ENCODE data around the gene ANKRD22. TPM values are rescaled to one million over a fixed set of nuclear protein-coding genes. Genes with fewer than 3 reads are reported as not detected.

Gene ANKRD22
- polyA plus RNA-seq, 1 of the 3 experiments (the other 2 are of a cell fraction), result 0.15 TPM

DNA sequence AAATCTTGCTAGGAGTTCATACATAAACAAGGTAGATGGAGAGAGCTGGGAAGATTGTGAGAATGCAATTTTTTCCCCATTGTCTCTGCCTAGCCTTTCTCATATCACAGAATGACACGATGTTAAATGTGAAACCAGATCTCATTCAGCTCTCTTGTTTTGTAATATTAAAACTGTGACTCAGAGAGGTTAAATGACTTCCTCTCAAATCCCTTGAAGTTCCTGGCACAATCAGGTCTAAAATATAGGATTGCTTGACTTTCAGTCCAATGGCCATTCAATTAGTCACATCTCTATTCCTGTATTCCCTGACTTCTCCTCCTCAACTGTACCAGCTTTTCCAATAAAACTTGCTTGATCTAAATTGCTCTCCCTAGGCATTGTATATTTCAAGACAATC is 3.1 kb downstream of the ANKRD22 start (continued):
- TF ChIP-seq, protein P1, sequence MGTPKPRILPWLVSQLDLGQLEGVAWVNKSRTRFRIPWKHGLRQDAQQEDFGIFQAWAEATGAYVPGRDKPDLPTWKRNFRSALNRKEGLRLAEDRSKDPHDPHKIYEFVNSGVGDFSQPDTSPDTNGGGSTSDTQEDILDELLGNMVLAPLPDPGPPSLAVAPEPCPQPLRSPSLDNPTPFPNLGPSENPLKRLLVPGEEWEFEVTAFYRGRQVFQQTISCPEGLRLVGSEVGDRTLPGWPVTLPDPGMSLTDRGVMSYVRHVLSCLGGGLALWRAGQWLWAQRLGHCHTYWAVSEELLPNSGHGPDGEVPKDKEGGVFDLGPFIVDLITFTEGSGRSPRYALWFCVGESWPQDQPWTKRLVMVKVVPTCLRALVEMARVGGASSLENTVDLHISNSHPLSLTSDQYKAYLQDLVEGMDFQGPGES (IDR thresholded peaks at IDR 0.05; ENCODE audit: low read depth, low read length), result no peak
- no peak for TF ChIP-seq SIN3A (IDR thresholded peaks at IDR 0.05; ENCODE audit: borderline replicate concordance, low read depth, low read length)
- TF ChIP-seq JUND (IDR thresholded peaks at IDR 0.05), result peak; percentile 40
- TF ChIP-seq, protein P2, sequence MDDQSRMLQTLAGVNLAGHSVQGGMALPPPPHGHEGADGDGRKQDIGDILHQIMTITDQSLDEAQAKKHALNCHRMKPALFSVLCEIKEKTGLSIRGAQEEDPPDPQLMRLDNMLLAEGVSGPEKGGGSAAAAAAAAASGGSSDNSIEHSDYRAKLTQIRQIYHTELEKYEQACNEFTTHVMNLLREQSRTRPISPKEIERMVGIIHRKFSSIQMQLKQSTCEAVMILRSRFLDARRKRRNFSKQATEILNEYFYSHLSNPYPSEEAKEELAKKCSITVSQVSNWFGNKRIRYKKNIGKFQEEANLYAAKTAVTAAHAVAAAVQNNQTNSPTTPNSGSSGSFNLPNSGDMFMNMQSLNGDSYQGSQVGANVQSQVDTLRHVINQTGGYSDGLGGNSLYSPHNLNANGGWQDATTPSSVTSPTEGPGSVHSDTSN (IDR thresholded peaks at IDR 0.05), result peak; percentile 27; the same call in 1 of the 2 replicates
- TF ChIP-seq FOXJ3 (CRISPR knock-in tag; IDR thresholded peaks at IDR 0.05), result no peak
- no peak for TF ChIP-seq POLR2AphosphoS5 (IDR thresholded peaks at IDR 0.05; ENCODE audit: low read depth, low read length)
- no peak for TF ChIP-seq RAD21 (IDR thresholded peaks at IDR 0.05; ENCODE audit: low read length)

DNA sequence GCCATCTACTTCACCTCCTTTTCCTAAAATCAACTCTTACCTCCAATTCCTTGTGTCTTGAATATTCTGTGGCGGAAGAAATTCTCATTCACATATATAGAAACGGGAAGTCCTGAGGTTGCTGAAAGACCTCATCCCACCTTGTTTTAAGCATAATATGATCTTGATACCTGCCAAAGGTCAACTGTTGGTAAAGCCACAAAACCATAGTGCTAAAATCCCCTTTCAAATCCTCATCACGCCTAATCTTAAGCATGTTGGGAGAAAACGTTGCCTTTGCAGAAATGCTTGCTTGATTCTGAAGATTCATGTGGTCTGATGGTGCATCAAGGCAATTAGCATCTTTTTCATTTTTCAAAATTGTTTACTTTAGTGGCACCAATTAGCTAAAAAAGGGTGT is 8.5 kb downstream of the ANKRD22 start:
- no peak for DNase-seq
- no peaks in the 10 kb centered on the region for H3K27me3 ChIP-seq (ENCODE audit: insufficient read depth)
- no peaks in the 10 kb centered on the region for H3K36me3 ChIP-seq (replicated peaks in 1 of 2; ENCODE audit: control insufficient read depth in 1 of 2, insufficient read depth in 2 of 2, low read length in 1 of 2)
- H3F3A ChIP-seq (replicated peaks; ENCODE audit: insufficient read depth), result no peaks in the 10 kb centered on the region
- H3K79me2 ChIP-seq (ENCODE audit: insufficient read depth), result no peaks in the 10 kb centered on the region
- no peak for TF ChIP-seq RCOR1 (IDR thresholded peaks at IDR 0.05; ENCODE audit: low read length)
- TF ChIP-seq, protein P3, sequence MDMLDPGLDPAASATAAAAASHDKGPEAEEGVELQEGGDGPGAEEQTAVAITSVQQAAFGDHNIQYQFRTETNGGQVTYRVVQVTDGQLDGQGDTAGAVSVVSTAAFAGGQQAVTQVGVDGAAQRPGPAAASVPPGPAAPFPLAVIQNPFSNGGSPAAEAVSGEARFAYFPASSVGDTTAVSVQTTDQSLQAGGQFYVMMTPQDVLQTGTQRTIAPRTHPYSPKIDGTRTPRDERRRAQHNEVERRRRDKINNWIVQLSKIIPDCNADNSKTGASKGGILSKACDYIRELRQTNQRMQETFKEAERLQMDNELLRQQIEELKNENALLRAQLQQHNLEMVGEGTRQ (IDR thresholded peaks at IDR 0.05; ENCODE audit: borderline replicate concordance, low read depth, low read length), result no peak
- TF ChIP-seq, protein P4, sequence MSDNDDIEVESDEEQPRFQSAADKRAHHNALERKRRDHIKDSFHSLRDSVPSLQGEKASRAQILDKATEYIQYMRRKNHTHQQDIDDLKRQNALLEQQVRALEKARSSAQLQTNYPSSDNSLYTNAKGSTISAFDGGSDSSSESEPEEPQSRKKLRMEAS (IDR thresholded peaks at IDR 0.05; ENCODE audit: low read depth), result no peak
- TF ChIP-seq FOXJ3 (CRISPR knock-in tag; IDR thresholded peaks at IDR 0.05), result no peak
- TF ChIP-seq TAF1 (IDR thresholded peaks at IDR 0.05; ENCODE audit: borderline replicate concordance, low read depth, low read length), result no peak
- TF ChIP-seq, protein P1 (IDR thresholded peaks at IDR 0.05; ENCODE audit: low read depth, low read length), result no peak
- no peak for TF ChIP-seq ELF1 (IDR thresholded peaks at IDR 0.05)
- TF ChIP-seq MXI1 (IDR thresholded peaks at IDR 0.05; ENCODE audit: low read depth, low read length), result no peak
- no peak for TF ChIP-seq SIN3A (IDR thresholded peaks at IDR 0.05; ENCODE audit: borderline replicate concordance, low read depth, low read length)
- no peak for TF ChIP-seq EP300 (IDR thresholded peaks at IDR 0.05; ENCODE audit: borderline replicate concordance in 1 of 2, low read depth in 1 of 2, low read length in 1 of 2)
- TF ChIP-seq, protein P5, sequence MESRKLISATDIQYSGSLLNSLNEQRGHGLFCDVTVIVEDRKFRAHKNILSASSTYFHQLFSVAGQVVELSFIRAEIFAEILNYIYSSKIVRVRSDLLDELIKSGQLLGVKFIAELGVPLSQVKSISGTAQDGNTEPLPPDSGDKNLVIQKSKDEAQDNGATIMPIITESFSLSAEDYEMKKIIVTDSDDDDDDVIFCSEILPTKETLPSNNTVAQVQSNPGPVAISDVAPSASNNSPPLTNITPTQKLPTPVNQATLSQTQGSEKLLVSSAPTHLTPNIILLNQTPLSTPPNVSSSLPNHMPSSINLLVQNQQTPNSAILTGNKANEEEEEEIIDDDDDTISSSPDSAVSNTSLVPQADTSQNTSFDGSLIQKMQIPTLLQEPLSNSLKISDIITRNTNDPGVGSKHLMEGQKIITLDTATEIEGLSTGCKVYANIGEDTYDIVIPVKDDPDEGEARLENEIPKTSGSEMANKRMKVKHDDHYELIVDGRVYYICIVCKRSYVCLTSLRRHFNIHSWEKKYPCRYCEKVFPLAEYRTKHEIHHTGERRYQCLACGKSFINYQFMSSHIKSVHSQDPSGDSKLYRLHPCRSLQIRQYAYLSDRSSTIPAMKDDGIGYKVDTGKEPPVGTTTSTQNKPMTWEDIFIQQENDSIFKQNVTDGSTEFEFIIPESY (IDR thresholded peaks at IDR 0.05; ENCODE audit: borderline replicate concordance, low read depth), result no peak
- TF ChIP-seq JUND (IDR thresholded peaks at IDR 0.05), result no peak
- no peak for TF ChIP-seq RXRA (IDR thresholded peaks at IDR 0.05; ENCODE audit: borderline replicate concordance, low read depth)
- TF ChIP-seq GATA2 (CRISPR knock-in tag; IDR thresholded peaks at IDR 0.05), result no peak
- TF ChIP-seq RFX5 (IDR thresholded peaks at IDR 0.05; ENCODE audit: low read length), result no peak
- TF ChIP-seq TEAD4 (IDR thresholded peaks at IDR 0.05; ENCODE audit: borderline replicate concordance, insufficient read depth), result no peak
- no peak for TF ChIP-seq FOSL2 (IDR thresholded peaks at IDR 0.05; ENCODE audit: borderline replicate concordance, low read depth)
- no peak overlapping the region for H3K4me3 ChIP-seq (ENCODE audit: low read depth in 2 of 2, low read length in 1 of 2)
- ChIA-PET POLR2A (no interaction called here), CTCF (interaction anchor here (4.7 to 12.7 kb wide), 3 partner anchors 7 to 91 kb away, joined by 48 to 425 read pairs (median 56); no protein-coding TSS in a partner anchor)
- no peaks in the 10 kb centered on the region for H3K9me3 ChIP-seq
- no peak overlapping the region for H3K27ac ChIP-seq (ENCODE audit: low read depth in 2 of 2, low read length in 1 of 2)
- H3K9ac ChIP-seq, result no peak overlapping the region
- 89% methylated on average over 4 of the region's 4 CpGs for WGBS (ENCODE audit: low lambda C conversion rate)
- H2AFZ ChIP-seq (ENCODE audit: low read depth), result no peak overlapping the region
- no peaks in the 10 kb centered on the region for H3K4me1 ChIP-seq (ENCODE audit: control insufficient read depth in 1 of 2, insufficient read depth in 2 of 2, low read depth in 1 of 2, low read length in 1 of 2)
- H3K4me2 ChIP-seq, result no peak overlapping the region
- no peaks in the 10 kb centered on the region for H4K20me1 ChIP-seq (ENCODE audit: insufficient read depth)
- no peaks in the 10 kb centered on the region for H3K9me2 ChIP-seq

All from SK-N-SH (cell line).